CD4-positive, alpha-beta T cell (primary cell): ENCODE results near the gene NAPB. TPM values are rescaled to one million over a fixed set of nuclear protein-coding genes. Genes with fewer than 3 reads are reported as not detected.

ENCODE experiments used
- ATAC-seq: fragments of 200-7000 bp; cut with Tn5 transposase; one replicate; pipeline ENCODE4 v1.10.0; 2022; ENCODE audit warnings: mild to moderate bottlenecking; ENCODE audit not compliant: poor library complexity
- CTCF ChIA-PET: fragments of 350-600 bp; sonication (Branson Sonifier 250); formaldehyde crosslinking; loops from one replicate; lab custom pipeline; 2021; ENCODE audit warnings: antibody characterized with exemption, inconsistent platforms; lab: Charles Lee
- POLR2A ChIA-PET: fragments of 350-600 bp; sonication (Branson Sonifier 250); formaldehyde crosslinking; loops from one replicate; lab custom pipeline; 2021; ENCODE audit warnings: antibody characterized with exemption, inconsistent platforms; lab: Charles Lee
- DNase-seq, 14 experiments: peaks; one replicate each; pipeline ENCODE4 v3.0.0-alpha.2; 2013 to 2020; ENCODE audit warnings: mixed read lengths in 2 of 14
- H3K27ac ChIP-seq, 2 donors: one replicate each; pipeline versions ENCODE4 v1.5.1 to v1.7.0; 2013; ENCODE audit warnings: low read length in 2 of 2, low read depth in 1 of 2, mild to moderate bottlenecking in 1 of 2
- H3K27me3 ChIP-seq, 2 experiments: 1 replicate in 1 of 2; 2 replicates in 1 of 2; pipeline versions ENCODE4 v1.6.1 to v1.7.0; 2013; ENCODE audit warnings: low read length in 2 of 2, control low read depth in 1 of 2, mild to moderate bottlenecking in 1 of 2, moderate library complexity in 1 of 2; ENCODE audit not compliant: insufficient read depth in 2 of 2, control insufficient read depth in 1 of 2
- H3K36me3 ChIP-seq: one replicate; pipeline ENCODE4 v1.6.1; 2013; ENCODE audit warnings: low read length, control low read depth; ENCODE audit not compliant: insufficient read depth
- H3K4me1 ChIP-seq: one replicate; pipeline ENCODE4 v1.6.1; 2013; ENCODE audit warnings: low read length, control low read depth; ENCODE audit not compliant: insufficient read depth
- H3K4me3 ChIP-seq: one replicate; pipeline ENCODE4 v1.5.1; 2013; ENCODE audit warnings: mild to moderate bottlenecking, low read length, moderate library complexity
- H3K9me3 ChIP-seq, 2 experiments: 1 replicate in 1 of 2; 2 replicates in 1 of 2; pipeline versions ENCODE4 v1.6.1 to v1.7.0; 2013; ENCODE audit warnings: low read length in 2 of 2, mild to moderate bottlenecking in 2 of 2, control low read depth in 1 of 2, moderate library complexity in 1 of 2; ENCODE audit not compliant: control insufficient read depth in 1 of 2, insufficient read depth in 1 of 2
- H3K27ac Mint-ChIP-seq: one replicate; pipeline ENCODE4 v1.8.0; 2020; ENCODE audit warnings: mixed read lengths
- H3K27me3 Mint-ChIP-seq: one replicate; pipeline ENCODE4 v1.8.0; 2021; ENCODE audit warnings: mixed read lengths
- H3K36me3 Mint-ChIP-seq: one replicate; pipeline ENCODE4 v1.8.0; 2021; ENCODE audit warnings: low read depth, mixed read lengths
- H3K4me1 Mint-ChIP-seq: one replicate; pipeline ENCODE4 v1.8.0; 2021; ENCODE audit warnings: low read depth, mixed read lengths
- H3K4me3 Mint-ChIP-seq: one replicate; pipeline ENCODE4 v1.8.0; 2020; ENCODE audit warnings: mild to moderate bottlenecking, mixed read lengths
- H3K9me3 Mint-ChIP-seq: one replicate; pipeline ENCODE4 v1.8.0; 2020; ENCODE audit warnings: mixed read lengths
- CTCF ChIP-seq: fragments of 200-600 bp; IDR thresholded peaks from one replicate; pipeline ENCODE4 v1.8.0; 2022; ENCODE audit warnings: antibody characterized with exemption, mild to moderate bottlenecking
- intact Hi-C, 2 experiments: fragments of 100-400 bp; cut with DNase I in 1 of 2; cut with micrococcal nuclease in 1 of 2; formaldehyde crosslinking; loops; one replicate each; pipeline versions ENCODE4 v1.15.1 to v1.9.0; 2023 to 2025; cut with DNase I, micrococcal nuclease
- total RNA-seq, 174 experiments: library from RNA in 2 of 174; stranded (reverse) in 2 of 174; gene quantifications; one replicate each; pipeline ENCODE4 v1.2.3 and lab custom pipeline; 2021 to 2026

NAPB gene
- total RNA-seq, 2 experiments from 2014 or later = 7.5 to 8.9 TPM

- no peaks in the 10 kb centered on the region for H3K27me3 ChIP-seq
- Mint-ChIP-seq H3K4me1 (no peaks in the 10 kb centered on the region), H3K4me3 (no peak overlapping the region), H3K36me3 (no peaks in the 10 kb centered on the region), H3K27ac (no peak overlapping the region), H3K9me3 (no peaks in the 10 kb centered on the region), H3K27me3 (no peaks in the 10 kb centered on the region)
- H3K4me1 ChIP-seq = no peaks in the 10 kb centered on the region
- ATAC-seq = peak; percentile 51
- TF ChIP-seq CTCF = peak; percentile 78
- ChIA-PET CTCF (interaction anchor here (0.7 to 1.0 kb wide), 2 partner anchors 9 to 35 kb away, joined by 3 read pairs; no protein-coding TSS in a partner anchor), POLR2A (interaction anchor here (0.9 kb wide), 1 partner anchor 92 kb away, joined by 3 read pairs; no protein-coding TSS in a partner anchor)
- H3K36me3 ChIP-seq = no peaks in the 10 kb centered on the region
- H3K4me3 ChIP-seq = no peak overlapping the region
- no peak overlapping the region for H3K27ac ChIP-seq
- no peaks in the 10 kb centered on the region for H3K9me3 ChIP-seq
- intact Hi-C loops = loop anchor here (1.0 to 10.0 kb wide), 2 partner anchors 164 to 747 kb away; no protein-coding TSS in a partner anchor
- peak; percentile 17 to 74 (median 40) for DNase-seq
Measured at GRCh38 chr20:23441850-23442313, 20.6 kb upstream of the NAPB start.

- DNase-seq = no peak
- no peaks in the 10 kb centered on the region for H3K4me1 Mint-ChIP-seq
- no peak for TF ChIP-seq CTCF
- no peaks in the 10 kb centered on the region for H3K27me3 Mint-ChIP-seq
- intact Hi-C loops = loop anchor here in 1 of 2 experiments (10.0 kb wide), 1 partner anchor 745 kb away; no protein-coding TSS in a partner anchor
- H3K4me3 Mint-ChIP-seq = no peak overlapping the region
- no peaks in the 10 kb centered on the region for H3K4me1 ChIP-seq
- no peaks in the 10 kb centered on the region for H3K9me3 Mint-ChIP-seq
- ATAC-seq = no peak
- H3K27me3 ChIP-seq = no peaks in the 10 kb centered on the region
- CTCF ChIA-PET = no interaction called here
- H3K9me3 ChIP-seq = no peaks in the 10 kb centered on the region
- POLR2A ChIA-PET = no interaction called here
- no peaks in the 10 kb centered on the region for H3K36me3 Mint-ChIP-seq
- H3K4me3 ChIP-seq = no peak overlapping the region
- no peak overlapping the region for H3K27ac Mint-ChIP-seq
- no peaks in the 10 kb centered on the region for H3K36me3 ChIP-seq
- H3K27ac ChIP-seq = no peak overlapping the region
Measured at GRCh38 chr20:23440004-23440403, 18.7 kb upstream of the NAPB start.

- H3K36me3 ChIP-seq = no peaks in the 10 kb centered on the region
- no peak for TF ChIP-seq CTCF
- intact Hi-C loops = no loop called here
- Mint-ChIP-seq H3K27me3 (no peaks in the 10 kb centered on the region), H3K4me3 (no peak overlapping the region), H3K9me3 (no peaks in the 10 kb centered on the region), H3K4me1 (no peaks in the 10 kb centered on the region), H3K36me3 (no peaks in the 10 kb centered on the region), H3K27ac (no peak overlapping the region)
- no peaks in the 10 kb centered on the region for H3K27me3 ChIP-seq
- H3K4me3 ChIP-seq = no peak overlapping the region
- ChIA-PET CTCF (no interaction called here), POLR2A (no interaction called here)
- ATAC-seq = no peak
- no peaks in the 10 kb centered on the region for H3K4me1 ChIP-seq
- no peak for DNase-seq
- no peaks in the 10 kb centered on the region for H3K9me3 ChIP-seq
- no peak overlapping the region for H3K27ac ChIP-seq
Measured at GRCh38 chr20:23438661-23439060, 17.4 kb upstream of the NAPB start.
